AG09309 (cell line): ENCODE measurements around the gene PAPSS2.
"Not testable (repeated sequence)": the region's sequence is repeated elsewhere in the genome, so short reads cannot be mapped to it uniquely, and the experiment has no call there.

Experiments
- DNase-seq: peaks from one replicate; pipeline ENCODE4 v3.0.0-alpha.2; 2010; ENCODE audit warnings: low read depth
- H3K4me3 ChIP-seq: 2 replicates; pipeline ENCODE4 v1.5.1; 2011; ENCODE audit warnings: mild to moderate bottlenecking, low read depth, low read length, moderate library complexity; ENCODE audit not compliant: control insufficient read depth
- TF ChIP-seq, protein P1 (sequence below): IDR thresholded peaks from 2 replicates; pipeline ENCODE4 v1.5.1; 2011; ENCODE audit warnings: mild to moderate bottlenecking, low read depth, low read length, inconsistent platforms; ENCODE audit not compliant: insufficient read depth, control insufficient read depth; ENCODE audit errors: missing control alignments

PAPSS2 gene

DNA sequence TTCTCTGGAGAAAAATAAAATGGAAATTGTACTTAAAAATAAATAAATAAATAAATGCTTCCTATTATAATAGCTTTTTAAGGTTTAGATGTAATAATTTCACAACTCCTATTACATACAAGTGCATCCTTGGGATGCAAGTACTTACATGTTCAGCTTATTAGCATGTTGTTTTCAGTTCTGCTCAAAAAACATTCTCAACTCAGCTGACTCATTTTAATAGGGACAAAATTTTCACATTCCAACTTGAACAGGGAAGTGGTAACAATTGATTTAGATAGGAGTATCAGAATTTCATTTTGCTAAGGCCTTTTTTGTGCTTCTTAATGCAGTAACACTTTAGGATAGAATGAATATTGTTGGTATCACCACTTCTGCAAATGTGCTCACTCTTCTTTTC lies 16.7 kb upstream of the PAPSS2 start:
- no peak overlapping the region for H3K4me3 ChIP-seq
- DNase-seq: no peak
- TF ChIP-seq, protein P1, sequence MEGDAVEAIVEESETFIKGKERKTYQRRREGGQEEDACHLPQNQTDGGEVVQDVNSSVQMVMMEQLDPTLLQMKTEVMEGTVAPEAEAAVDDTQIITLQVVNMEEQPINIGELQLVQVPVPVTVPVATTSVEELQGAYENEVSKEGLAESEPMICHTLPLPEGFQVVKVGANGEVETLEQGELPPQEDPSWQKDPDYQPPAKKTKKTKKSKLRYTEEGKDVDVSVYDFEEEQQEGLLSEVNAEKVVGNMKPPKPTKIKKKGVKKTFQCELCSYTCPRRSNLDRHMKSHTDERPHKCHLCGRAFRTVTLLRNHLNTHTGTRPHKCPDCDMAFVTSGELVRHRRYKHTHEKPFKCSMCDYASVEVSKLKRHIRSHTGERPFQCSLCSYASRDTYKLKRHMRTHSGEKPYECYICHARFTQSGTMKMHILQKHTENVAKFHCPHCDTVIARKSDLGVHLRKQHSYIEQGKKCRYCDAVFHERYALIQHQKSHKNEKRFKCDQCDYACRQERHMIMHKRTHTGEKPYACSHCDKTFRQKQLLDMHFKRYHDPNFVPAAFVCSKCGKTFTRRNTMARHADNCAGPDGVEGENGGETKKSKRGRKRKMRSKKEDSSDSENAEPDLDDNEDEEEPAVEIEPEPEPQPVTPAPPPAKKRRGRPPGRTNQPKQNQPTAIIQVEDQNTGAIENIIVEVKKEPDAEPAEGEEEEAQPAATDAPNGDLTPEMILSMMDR: no peak

DNA sequence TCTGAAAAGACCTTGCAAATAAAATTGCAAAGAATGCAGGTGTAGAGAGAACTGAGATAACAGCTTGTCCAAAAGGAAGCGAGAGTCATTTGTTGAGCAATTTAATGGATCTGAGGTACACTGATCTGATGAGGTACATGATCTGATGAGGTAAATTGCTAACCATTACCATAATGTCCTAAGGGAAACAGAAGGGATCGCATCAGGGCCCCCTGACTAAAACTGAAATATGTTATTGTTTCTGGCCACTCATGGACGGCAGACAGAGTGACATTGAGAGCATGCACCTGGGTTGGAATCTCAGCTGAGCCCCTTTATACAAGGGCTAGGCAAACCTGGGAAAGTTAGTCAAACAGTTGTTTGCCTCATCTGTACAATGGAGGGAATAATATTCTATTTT lies 15.8 kb upstream of the PAPSS2 start:
- DNase-seq: no peak
- TF ChIP-seq, protein P1: no peak
- no peak overlapping the region for H3K4me3 ChIP-seq

DNA sequence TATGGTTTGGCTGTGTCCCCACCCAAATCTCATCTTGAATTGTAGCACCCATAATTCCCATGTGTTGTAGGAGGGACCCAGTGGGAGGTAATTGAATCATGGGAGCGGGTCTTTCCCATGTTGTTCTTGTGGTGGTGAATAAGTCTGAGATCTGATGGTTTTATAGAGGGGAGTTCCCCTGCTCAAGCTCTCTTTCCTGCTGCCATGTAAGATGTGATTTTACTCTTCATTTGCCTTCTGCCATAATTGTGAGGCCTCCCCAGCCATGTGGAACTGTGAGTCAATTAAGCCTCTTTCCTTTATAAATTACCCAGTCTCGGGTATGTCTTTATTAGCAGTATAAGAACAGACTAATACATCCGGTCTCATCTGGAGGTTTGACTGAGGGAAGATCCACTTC lies 15.2 kb upstream of the PAPSS2 start:
- DNase-seq, H3K4me3 ChIP-seq: not testable (repeated sequence)

DNA sequence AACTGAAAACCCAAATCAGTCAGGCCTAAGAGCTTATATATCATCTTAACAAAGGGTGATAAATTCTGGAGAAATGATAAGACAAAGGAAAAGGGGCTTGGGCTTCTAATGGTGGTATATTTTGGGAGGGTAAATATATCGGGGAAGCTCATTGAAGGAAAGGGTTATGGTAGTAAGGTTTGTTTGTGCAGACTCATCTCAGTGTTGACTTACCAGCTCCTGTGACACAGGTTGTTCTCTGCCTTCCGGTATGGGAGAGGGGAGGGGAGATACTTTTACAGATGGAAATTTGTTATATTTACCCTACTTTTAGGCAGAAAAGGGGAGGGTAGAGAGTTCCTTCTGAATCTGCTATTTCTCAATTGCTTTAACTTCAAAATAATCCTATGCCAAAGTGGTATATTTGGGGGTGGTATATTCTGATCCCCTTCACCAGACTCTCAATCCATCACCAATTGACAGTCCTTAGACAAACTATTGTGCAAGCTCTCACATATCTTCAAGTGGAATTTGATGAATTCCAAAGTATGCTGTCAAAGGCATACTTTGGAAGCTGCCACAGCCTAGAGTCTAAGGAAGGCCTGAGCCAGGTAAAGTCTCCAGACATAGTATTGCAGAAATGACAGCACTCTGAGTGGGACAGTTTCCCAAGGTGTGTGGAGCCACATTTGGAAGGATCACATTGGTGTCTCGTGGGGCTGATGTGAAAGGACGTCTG lies 13.3 kb upstream of the PAPSS2 start:
- H3K4me3 ChIP-seq: no peak overlapping the region
- TF ChIP-seq, protein P1: no peak
- DNase-seq: no peak

DNA sequence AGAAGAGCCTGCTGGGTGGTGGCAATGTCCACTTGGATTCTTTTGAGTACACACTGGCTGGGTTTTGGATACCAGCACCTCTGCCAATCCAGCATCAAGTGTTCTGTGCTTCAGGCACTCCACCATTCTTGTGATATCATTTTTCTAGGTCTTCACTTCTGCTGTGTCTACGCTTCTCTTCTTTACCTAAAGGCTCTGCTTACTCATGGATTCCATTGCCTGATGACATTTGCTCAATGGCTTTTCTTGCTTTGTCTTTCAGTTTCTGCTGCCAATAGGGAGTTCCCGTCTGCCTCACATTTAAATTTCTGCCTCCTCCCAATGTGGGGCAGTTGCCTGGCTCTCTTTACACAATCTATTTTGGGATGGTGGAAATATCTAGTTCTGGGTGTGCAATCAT lies 12.7 kb upstream of the PAPSS2 start:
- DNase-seq: no peak
- TF ChIP-seq, protein P1: no peak
- H3K4me3 ChIP-seq: no peak overlapping the region

DNA sequence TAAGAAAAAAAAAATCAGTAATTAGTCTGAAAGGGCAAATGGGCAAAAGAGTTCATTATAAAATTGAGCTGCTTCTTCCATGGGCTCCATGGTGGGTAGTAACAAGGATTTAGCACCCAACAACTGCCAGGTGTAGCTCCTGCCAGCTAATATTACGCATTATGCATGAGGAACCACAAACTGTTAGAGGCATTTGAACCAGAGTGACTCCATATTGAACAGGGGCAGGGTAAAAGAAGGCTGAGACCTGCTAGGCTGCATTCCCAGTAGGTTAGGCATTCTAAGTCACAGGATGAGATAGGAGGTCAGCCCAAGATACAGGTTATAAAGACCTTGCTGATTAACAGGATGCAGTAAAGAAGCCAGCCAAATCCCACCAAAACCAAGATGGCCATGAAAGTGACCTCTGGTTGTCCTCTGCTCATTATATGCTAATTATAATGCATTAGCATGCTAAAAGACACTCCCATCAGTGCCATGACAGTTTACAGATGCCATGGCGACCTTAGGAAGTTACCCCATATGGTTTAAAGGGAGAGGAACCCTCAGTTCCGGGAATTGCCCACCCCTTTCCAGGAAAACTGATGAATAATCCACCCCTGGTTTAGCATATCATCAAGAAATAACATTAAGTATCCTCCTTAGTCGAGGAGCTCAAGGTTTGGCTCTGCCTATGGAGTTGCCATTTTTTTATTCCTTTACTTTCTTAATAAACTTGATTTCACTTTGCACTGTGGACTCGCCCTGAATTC lies 8.7 kb upstream of the PAPSS2 start:
- no peak overlapping the region for H3K4me3 ChIP-seq
- DNase-seq: no peak
- TF ChIP-seq, protein P1: no peak

DNA sequence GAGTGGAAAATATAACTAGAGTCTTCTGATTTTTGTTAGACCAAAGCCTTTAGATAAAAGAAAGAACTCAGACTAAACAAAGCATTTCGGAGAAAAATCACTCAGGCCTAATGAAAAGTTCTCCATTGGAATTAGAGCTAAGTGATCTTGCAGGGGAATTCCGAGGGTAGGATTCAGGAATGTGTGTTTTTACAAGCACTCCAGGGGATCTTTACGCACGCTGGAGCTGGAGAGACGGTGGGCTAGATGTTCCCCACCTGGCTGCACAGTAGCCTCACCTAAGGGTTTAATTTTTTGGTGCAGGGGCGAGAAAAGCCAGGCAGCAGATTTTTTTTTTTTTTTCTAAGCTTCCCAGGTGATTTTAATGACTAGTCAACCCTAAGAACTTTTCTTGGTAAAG lies 7.9 kb upstream of the PAPSS2 start:
- H3K4me3 ChIP-seq: no peak overlapping the region
- no peak for DNase-seq
- TF ChIP-seq, protein P1: no peak
